ENCODE measurements around the gene TFB1M.

- TF ChIP-seq EZH2 (IDR thresholded peaks at IDR 0.05; ENCODE audit: borderline replicate concordance, low read length): no peak
- no peak for TF ChIP-seq CTCF (IDR thresholded peaks at IDR 0.05; ENCODE audit: low read length)
These were observed 94.4 kb downstream of the TFB1M start for GRCh38 chr6:155219858-155220301.

Data from OCI-LY1 (cell line).